CD14-positive monocyte (primary cell): ENCODE results near the gene ATP7A. TPM values are rescaled to one million over a fixed set of nuclear protein-coding genes. Genes with fewer than 3 reads are reported as not detected.
"Not testable (repeated sequence)": the region's sequence is repeated elsewhere in the genome, so short reads cannot be mapped to it uniquely, and the experiment has no call there.

ENCODE experiments used
- DNase-seq, 3 donors: peaks; one replicate each; pipeline ENCODE4 v3.0.0-alpha.2; 2011 to 2022
- H2AFZ ChIP-seq: 2 replicates; pipeline ENCODE4 v1.6.0; 2012; ENCODE audit warnings: mild to moderate bottlenecking, low read depth, low read length, inconsistent platforms; ENCODE audit not compliant: insufficient read depth, poor library complexity, severe bottlenecking
- H3K27ac ChIP-seq, 2 donors: 1 replicate in 1 of 2; 2 replicates in 1 of 2; pipeline ENCODE4 v1.5.1; 2012 to 2013; ENCODE audit warnings: low read length in 2 of 2, control low read depth in 1 of 2, inconsistent platforms in 1 of 2, low read depth in 1 of 2, mild to moderate bottlenecking in 1 of 2
- H3K27me3 ChIP-seq, 2 donors: one replicate each; pipeline versions ENCODE4 v1.6.0 to v1.6.1; 2011 to 2013; ENCODE audit warnings: low read length in 2 of 2; ENCODE audit not compliant: control insufficient read depth in 2 of 2, insufficient read depth in 2 of 2
- H3K36me3 ChIP-seq, 2 donors: replicated peaks in 1 of 2; 1 replicate in 1 of 2; 2 replicates in 1 of 2; pipeline versions ENCODE4 v1.5.1 to v1.6.1; 2012 to 2013; ENCODE audit warnings: low read length in 2 of 2, control low read depth in 1 of 2, inconsistent platforms in 1 of 2, mild to moderate bottlenecking in 1 of 2; ENCODE audit not compliant: insufficient read depth in 2 of 2, control insufficient read depth in 1 of 2
- H3K4me1 ChIP-seq, 2 donors: 1 replicate in 1 of 2; 2 replicates in 1 of 2; pipeline versions ENCODE4 v1.5.1 to v1.6.1; 2012 to 2013; ENCODE audit warnings: low read length in 2 of 2, control low read depth in 1 of 2, inconsistent platforms in 1 of 2, mild to moderate bottlenecking in 1 of 2, moderate library complexity in 1 of 2; ENCODE audit not compliant: insufficient read depth in 2 of 2, control insufficient read depth in 1 of 2
- H3K4me2 ChIP-seq: replicated peaks from 2 replicates; pipeline ENCODE3; 2012; ENCODE audit warnings: low read length, moderate library complexity, mild to moderate bottlenecking; ENCODE audit not compliant: poor library complexity, severe bottlenecking; ENCODE audit errors: extremely low read depth
- H3K4me3 ChIP-seq, 3 experiments: fragments of 200-600 bp in 1 of 3; sonication (generic) in 1 of 3; replicated peaks in 1 of 3; 1 replicate in 2 of 3; 2 replicates in 1 of 3; pipeline ENCODE4 v1.5.1; 2011 to 2013; ENCODE audit warnings: low read length in 3 of 3, mild to moderate bottlenecking in 3 of 3, control low read depth in 2 of 3, low read depth in 2 of 3, inconsistent platforms in 1 of 3, moderate library complexity in 1 of 3
- H3K79me2 ChIP-seq: 2 replicates; pipeline ENCODE4 v1.6.0; 2012; ENCODE audit warnings: mild to moderate bottlenecking, control low read depth, inconsistent platforms, low read length, moderate library complexity; ENCODE audit not compliant: insufficient read depth
- H3K9ac ChIP-seq: 2 replicates; pipeline ENCODE4 v1.6.0; 2017; ENCODE audit warnings: low read length, mild to moderate bottlenecking; ENCODE audit not compliant: insufficient read depth, poor library complexity, severe bottlenecking
- H3K9me3 ChIP-seq, 2 donors: replicated peaks in 1 of 2; 1 replicate in 1 of 2; 2 replicates in 1 of 2; pipeline versions ENCODE4 v1.5.1 to v1.6.1; 2012 to 2013; ENCODE audit warnings: low read length in 2 of 2, control low read depth in 1 of 2; ENCODE audit not compliant: control insufficient read depth in 1 of 2, insufficient read depth in 1 of 2
- H4K20me1 ChIP-seq: 2 replicates; pipeline ENCODE4 v1.6.0; 2012; ENCODE audit warnings: mild to moderate bottlenecking, low read length, control low read depth, moderate library complexity; ENCODE audit not compliant: insufficient read depth
- H3K27ac Mint-ChIP-seq, 7 donors: one replicate each; pipeline ENCODE4 v1.8.0; 2020; ENCODE audit warnings: mild to moderate bottlenecking in 7 of 7, mixed read lengths in 7 of 7, moderate library complexity in 6 of 7, inconsistent platforms in 2 of 7
- H3K27me3 Mint-ChIP-seq, 3 donors: one replicate each; pipeline ENCODE4 v1.8.0; 2021 to 2022; ENCODE audit warnings: low read depth in 3 of 3, mild to moderate bottlenecking in 3 of 3, mixed read lengths in 3 of 3, moderate library complexity in 3 of 3, inconsistent platforms in 1 of 3
- H3K36me3 Mint-ChIP-seq, 2 donors: one replicate each; pipeline ENCODE4 v1.8.0; 2020; ENCODE audit warnings: mixed read lengths in 2 of 2, inconsistent platforms in 1 of 2, mild to moderate bottlenecking in 1 of 2
- H3K4me1 Mint-ChIP-seq: one replicate; pipeline ENCODE4 v1.8.0; 2020; ENCODE audit warnings: mild to moderate bottlenecking, mixed read lengths
- H3K4me3 Mint-ChIP-seq, 2 donors: one replicate each; pipeline ENCODE4 v1.8.0; 2020; ENCODE audit warnings: mild to moderate bottlenecking in 2 of 2, mixed read lengths in 2 of 2, moderate library complexity in 1 of 2
- H3K9me3 Mint-ChIP-seq, 7 donors: one replicate each; pipeline ENCODE4 v1.8.0; 2020 to 2022; ENCODE audit warnings: mixed read lengths in 7 of 7, mild to moderate bottlenecking in 6 of 7, moderate library complexity in 6 of 7, inconsistent platforms in 2 of 7
- CTCF ChIP-seq: fragments of 200-600 bp; IDR thresholded peaks from one replicate; pipeline ENCODE4 v1.8.0; 2022; ENCODE audit warnings: antibody characterized with exemption, mild to moderate bottlenecking
- WGBS: methylation state at CpG from one replicate; pipeline ENCODE4 v1.1.5; 2013; ENCODE audit warnings: missing lambda C conversion rate; ENCODE audit not compliant: insufficient coverage; 5-methylcytosine and 5-hydroxymethylcytosine counted together
- intact Hi-C, 2 donors: fragments of 100-400 bp; cut with micrococcal nuclease; formaldehyde crosslinking; loops; one replicate each; pipeline versions ENCODE4 v1.15.0 to v1.15.1; 2023
- polyA plus RNA-seq, 3 donors: library from polyadenylated mRNA; depleted of rRNA in 1 of 3; unstranded in 2 of 3; stranded (reverse) in 1 of 3; fragments of 300-500 nt in 2 of 3; fragments of >200 nt in 1 of 3; fragmentation: Illumina TruSeq in 2 of 3; gene quantifications; 1 replicate in 2 of 3; 2 replicates in 1 of 3; pipeline ENCODE4 v1.2.3, GENCODE V29; 2012 to 2021

Gene ATP7A
- polyA plus RNA-seq, 3 donors: 2.3 to 3.8 (median 2.8) TPM

GRCh38 chrX:77917294-77917933, 6.9 kb downstream of the ATP7A start:
- H3K27ac ChIP-seq: peak overlapping the region in 1 of 2 donors; percentile 53
- Mint-ChIP-seq H3K27ac (peak overlapping the region in 1 of 7 donors; percentile 74), H3K36me3 (no peaks in the 10 kb centered on the region), H3K9me3 (no peaks in the 10 kb centered on the region), H3K4me3 (peak overlapping the region; percentile 3 to 44), H3K27me3 (no peaks in the 10 kb centered on the region), H3K4me1 (peaks cover 34% of the 10 kb centered on the region)
- WGBS: 14% methylated on average over 1 of the region's 2 CpGs
- peaks cover 32% of the 10 kb centered on the region for H3K79me2 ChIP-seq
- H3K36me3 ChIP-seq: no peaks in the 10 kb centered on the region
- no peak overlapping the region for H3K9ac ChIP-seq
- intact Hi-C loops: loop anchor here in 1 of 2 donors (10.0 kb wide), 1 partner anchor 107 kb away; no protein-coding TSS in a partner anchor
- no peaks in the 10 kb centered on the region for H3K9me3 ChIP-seq
- TF ChIP-seq CTCF: no peak
- H3K4me2 ChIP-seq: peak overlapping the region; percentile 47
- peaks cover 17 to 23% of the 10 kb centered on the region in 2 donors for H3K4me1 ChIP-seq
- no peaks in the 10 kb centered on the region for H4K20me1 ChIP-seq
- DNase-seq: no peak
- peak overlapping the region; percentile 52 for H2AFZ ChIP-seq
- peak overlapping the region in 1 of 3 experiments; percentile 54 for H3K4me3 ChIP-seq
- H3K27me3 ChIP-seq: no peaks in the 10 kb centered on the region

GRCh38 chrX:77918568-77918967, 8.1 kb downstream of the ATP7A start:
- no peak for TF ChIP-seq CTCF
- Histone ChIP-seq H3K4me2 (no peak overlapping the region), H3K36me3 (no peaks in the 10 kb centered on the region), H4K20me1 (no peaks in the 10 kb centered on the region), H3K79me2 (peaks cover 27% of the 10 kb centered on the region), H2AFZ (no peak overlapping the region), H3K9me3 (no peaks in the 10 kb centered on the region), H3K4me1 (peaks cover 15 to 20% of the 10 kb centered on the region in 2 donors), H3K27me3 (no peaks in the 10 kb centered on the region), H3K4me3 (no peak overlapping the region), H3K9ac (no peak overlapping the region), H3K27ac (no peak overlapping the region)
- H3K27me3 Mint-ChIP-seq: no peaks in the 10 kb centered on the region
- DNase-seq: peak in 2 of 3 donors; percentile 6 to 12
- peak overlapping the region in 2 of 7 donors; percentile 23 to 37 for H3K27ac Mint-ChIP-seq
- intact Hi-C loops: loop anchor here in 1 of 2 donors (10.0 kb wide), 1 partner anchor 106 kb away; no protein-coding TSS in a partner anchor
- no CpG with 5 or more reads among the region's 3 CpGs for WGBS
- H3K9me3 Mint-ChIP-seq: no peaks in the 10 kb centered on the region
- no peak overlapping the region for H3K4me3 Mint-ChIP-seq
- H3K36me3 Mint-ChIP-seq: no peaks in the 10 kb centered on the region
- peaks cover 26% of the 10 kb centered on the region for H3K4me1 Mint-ChIP-seq

- H3K9me3 ChIP-seq, H4K20me1 ChIP-seq, H3K4me2 ChIP-seq, H3K36me3 ChIP-seq, DNase-seq, H3K9me3 Mint-ChIP-seq, H3K27me3 ChIP-seq, H3K4me3 Mint-ChIP-seq, H3K27me3 Mint-ChIP-seq, H3K4me3 ChIP-seq, H3K36me3 Mint-ChIP-seq, H3K27ac ChIP-seq, H3K9ac ChIP-seq, H2AFZ ChIP-seq: not testable (repeated sequence)
- Histone ChIP-seq H3K4me1 (peaks cover 15 to 20% of the 10 kb centered on the region in 2 donors), H3K79me2 (peaks cover 25% of the 10 kb centered on the region)
- Mint-ChIP-seq H3K4me1 (peaks cover 26% of the 10 kb centered on the region), H3K27ac (peak overlapping the region in 3 of 7 donors; percentile 3 to 50 (median 50))
- WGBS: 44% methylated on average over 2 of the region's 6 CpGs
- intact Hi-C loops: loop anchor here in 1 of 2 donors (10.0 kb wide), 1 partner anchor 105 kb away; no protein-coding TSS in a partner anchor
Measured at GRCh38 chrX:77919370-77919769, 8.9 kb downstream of the ATP7A start.
